C4-2B (cell line): ENCODE data around the gene RXRA.

Experiments
- ZFX ChIP-seq: fragments of 450-650 bp; IDR thresholded peaks from 2 replicates; pipeline ENCODE4 v1.6.1; 2017
- TF ChIP-seq, protein P1 (sequence below): fragments of 450-650 bp; conservative IDR thresholded peaks from 2 replicates; pipeline ENCODE4 v1.5.1; 2017; ENCODE audit warnings: mild to moderate bottlenecking

- TF ChIP-seq, protein P1, sequence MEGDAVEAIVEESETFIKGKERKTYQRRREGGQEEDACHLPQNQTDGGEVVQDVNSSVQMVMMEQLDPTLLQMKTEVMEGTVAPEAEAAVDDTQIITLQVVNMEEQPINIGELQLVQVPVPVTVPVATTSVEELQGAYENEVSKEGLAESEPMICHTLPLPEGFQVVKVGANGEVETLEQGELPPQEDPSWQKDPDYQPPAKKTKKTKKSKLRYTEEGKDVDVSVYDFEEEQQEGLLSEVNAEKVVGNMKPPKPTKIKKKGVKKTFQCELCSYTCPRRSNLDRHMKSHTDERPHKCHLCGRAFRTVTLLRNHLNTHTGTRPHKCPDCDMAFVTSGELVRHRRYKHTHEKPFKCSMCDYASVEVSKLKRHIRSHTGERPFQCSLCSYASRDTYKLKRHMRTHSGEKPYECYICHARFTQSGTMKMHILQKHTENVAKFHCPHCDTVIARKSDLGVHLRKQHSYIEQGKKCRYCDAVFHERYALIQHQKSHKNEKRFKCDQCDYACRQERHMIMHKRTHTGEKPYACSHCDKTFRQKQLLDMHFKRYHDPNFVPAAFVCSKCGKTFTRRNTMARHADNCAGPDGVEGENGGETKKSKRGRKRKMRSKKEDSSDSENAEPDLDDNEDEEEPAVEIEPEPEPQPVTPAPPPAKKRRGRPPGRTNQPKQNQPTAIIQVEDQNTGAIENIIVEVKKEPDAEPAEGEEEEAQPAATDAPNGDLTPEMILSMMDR: no peak
- no peak for TF ChIP-seq ZFX
Observed at GRCh38 chr9:134388289-134388808, 62.1 kb downstream of the RXRA start.
